Gastrocnemius medialis (tissue), 4 donors: ENCODE measurements around the gene UQCC3.

Source experiments
- CTCF ChIP-seq, 5 experiments: fragments of 450-650 bp in 3 of 5; fragments of 200-600 bp in 2 of 5; sonication (generic) in 2 of 5; IDR thresholded peaks in 4 of 5; conservative IDR thresholded peaks in 1 of 5; 1 replicate in 4 of 5; 2 replicates in 1 of 5; pipeline ENCODE4 v1.5.1; 2016 to 2019; ENCODE audit warnings: antibody characterized with exemption in 5 of 5, mild to moderate bottlenecking in 3 of 5, moderate library complexity in 3 of 5
- POLR2A ChIP-seq, 2 donors: fragments of 450-650 bp; IDR thresholded peaks; one replicate each; pipeline ENCODE4 v1.6.1; 2017; ENCODE audit warnings: antibody characterized with exemption in 2 of 2, mild to moderate bottlenecking in 2 of 2, moderate library complexity in 2 of 2

GRCh38 chr11:62719302-62719978 is 48.0 kb downstream of the UQCC3 start:
- no peak for TF ChIP-seq CTCF (IDR thresholded peaks at IDR 0.05 in 4 of 5, conservative IDR thresholded peaks at IDR 0.05 in 1 of 5)
- TF ChIP-seq POLR2A (IDR thresholded peaks at IDR 0.05): no peak
